ENCODE data around the gene GNG7.

GNG7 gene

DNA sequence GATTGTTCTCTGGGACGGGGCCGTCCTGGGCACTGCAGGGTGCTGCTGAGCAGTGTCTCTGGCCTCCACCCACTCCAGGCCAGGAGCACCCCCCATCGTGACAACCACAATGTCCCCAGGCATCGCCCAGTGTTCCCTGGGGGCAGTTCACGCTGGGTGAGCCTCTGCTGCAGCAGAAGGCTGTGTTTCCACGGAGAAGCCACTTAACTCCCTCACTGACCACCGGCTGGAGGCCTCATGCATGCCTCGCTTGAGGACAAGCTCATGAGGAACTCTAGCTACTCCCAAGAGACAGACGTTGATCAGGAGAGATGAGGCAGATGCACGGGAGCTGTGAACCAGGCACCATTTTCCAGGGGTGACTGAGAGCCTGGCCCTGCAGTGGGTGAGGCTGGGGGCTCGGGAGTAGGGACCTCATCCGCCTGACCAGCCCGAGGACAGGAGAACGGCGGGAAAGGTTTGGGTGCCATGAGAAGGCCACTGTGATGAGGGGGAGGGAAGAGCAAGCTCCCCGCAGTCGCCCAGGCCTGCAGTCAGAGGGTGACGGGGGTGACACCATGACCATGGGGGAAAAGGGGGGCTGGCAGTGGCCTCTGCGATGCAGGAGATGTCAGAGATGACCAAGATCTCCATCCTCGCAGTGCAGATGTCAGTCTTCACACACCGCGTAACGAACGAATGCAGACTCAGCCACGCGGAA lies 32.2 kb upstream of the GNG7 start:
- Histone ChIP-seq H3K27me3 (ENCODE audit: control insufficient read depth, insufficient read depth, low read length) (no peaks in the 10 kb centered on the region), H3K36me3 (ENCODE audit: control insufficient read depth, insufficient read depth, low read length) (peaks cover 35% of the 10 kb centered on the region), H3K27ac (ENCODE audit: low read depth, low read length) (no peak overlapping the region), H3K9ac (ENCODE audit: low read depth, low read length) (no peak overlapping the region), H3K9me3 (ENCODE audit: control insufficient read depth, insufficient read depth, low read length) (no peaks in the 10 kb centered on the region), H3K4me3 (ENCODE audit: low read depth, low read length) (no peak overlapping the region), H3K4me1 (ENCODE audit: control insufficient read depth, insufficient read depth, low read length) (no peaks in the 10 kb centered on the region)

DNA sequence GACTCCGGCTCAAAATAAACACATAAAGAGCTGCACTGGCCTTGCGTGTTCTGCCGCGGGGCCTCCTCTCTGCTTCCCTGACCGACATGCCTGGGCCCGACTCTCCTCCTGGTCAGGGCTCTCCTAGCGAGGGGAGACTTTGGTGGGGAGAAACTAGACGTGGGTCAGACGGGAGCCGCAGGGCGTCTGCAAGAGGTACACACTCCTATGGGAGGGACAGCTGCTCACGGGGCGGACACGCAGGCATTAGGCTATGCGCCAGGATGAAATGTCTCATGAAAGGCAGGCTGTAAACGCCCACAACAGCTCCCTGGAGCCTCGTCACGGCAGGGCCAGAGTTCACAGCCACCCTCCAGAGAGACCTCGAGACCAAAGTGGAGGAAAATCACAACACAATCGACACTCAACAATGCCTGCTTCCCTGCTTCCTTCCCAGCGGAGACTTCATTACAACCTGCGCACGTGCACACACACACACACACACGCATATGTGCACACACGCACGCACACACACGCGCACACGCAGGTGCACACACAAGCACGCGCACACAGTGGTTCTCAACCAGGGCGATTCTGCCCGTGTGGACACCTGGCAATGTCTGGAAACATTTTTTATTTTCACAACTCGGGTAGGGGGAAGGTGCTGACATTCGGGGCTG lies 31.6 kb upstream of the GNG7 start:
- no peak overlapping the region for H3K4me3 ChIP-seq (ENCODE audit: low read depth, low read length)
- no peaks in the 10 kb centered on the region for H3K27me3 ChIP-seq (ENCODE audit: control insufficient read depth, insufficient read depth, low read length)
- no peak overlapping the region for H3K27ac ChIP-seq (ENCODE audit: low read depth, low read length)
- no peak overlapping the region for H3K9ac ChIP-seq (ENCODE audit: low read depth, low read length)
- no peaks in the 10 kb centered on the region for H3K4me1 ChIP-seq (ENCODE audit: control insufficient read depth, insufficient read depth, low read length)
- H3K9me3 ChIP-seq (ENCODE audit: control insufficient read depth, insufficient read depth, low read length) = no peaks in the 10 kb centered on the region
- peaks cover 35% of the 10 kb centered on the region for H3K36me3 ChIP-seq (ENCODE audit: control insufficient read depth, insufficient read depth, low read length)

DNA sequence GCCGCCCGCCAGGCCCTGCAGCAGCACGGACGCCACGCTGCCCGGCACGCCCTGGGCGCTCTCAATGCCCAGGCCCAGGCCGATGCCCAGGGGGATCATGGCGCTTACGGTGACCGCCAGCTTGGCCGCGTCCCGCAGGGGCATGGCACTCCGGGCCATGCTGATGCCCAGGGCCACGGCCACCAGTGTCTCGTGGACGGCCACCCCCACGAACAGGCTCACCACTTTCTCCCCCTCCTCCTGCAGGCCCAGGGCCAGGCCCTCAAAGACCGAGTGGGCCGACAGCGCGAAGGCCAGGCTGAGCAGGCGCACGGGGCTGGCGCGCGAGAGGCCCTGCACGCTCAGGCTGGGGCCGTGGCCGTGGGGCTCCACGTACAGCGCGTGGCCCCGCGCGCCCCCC lies 30.4 kb upstream of the GNG7 start:
- no peak overlapping the region for H3K4me3 ChIP-seq (ENCODE audit: low read depth, low read length)
- H3K36me3 ChIP-seq (ENCODE audit: control insufficient read depth, insufficient read depth, low read length) = peaks cover 35% of the 10 kb centered on the region
- no peak overlapping the region for H3K9ac ChIP-seq (ENCODE audit: low read depth, low read length)
- H3K27ac ChIP-seq (ENCODE audit: low read depth, low read length) = no peak overlapping the region
- H3K27me3 ChIP-seq (ENCODE audit: control insufficient read depth, insufficient read depth, low read length) = no peaks in the 10 kb centered on the region
- H3K9me3 ChIP-seq (ENCODE audit: control insufficient read depth, insufficient read depth, low read length) = no peaks in the 10 kb centered on the region
- H3K4me1 ChIP-seq (ENCODE audit: control insufficient read depth, insufficient read depth, low read length) = no peaks in the 10 kb centered on the region

DNA sequence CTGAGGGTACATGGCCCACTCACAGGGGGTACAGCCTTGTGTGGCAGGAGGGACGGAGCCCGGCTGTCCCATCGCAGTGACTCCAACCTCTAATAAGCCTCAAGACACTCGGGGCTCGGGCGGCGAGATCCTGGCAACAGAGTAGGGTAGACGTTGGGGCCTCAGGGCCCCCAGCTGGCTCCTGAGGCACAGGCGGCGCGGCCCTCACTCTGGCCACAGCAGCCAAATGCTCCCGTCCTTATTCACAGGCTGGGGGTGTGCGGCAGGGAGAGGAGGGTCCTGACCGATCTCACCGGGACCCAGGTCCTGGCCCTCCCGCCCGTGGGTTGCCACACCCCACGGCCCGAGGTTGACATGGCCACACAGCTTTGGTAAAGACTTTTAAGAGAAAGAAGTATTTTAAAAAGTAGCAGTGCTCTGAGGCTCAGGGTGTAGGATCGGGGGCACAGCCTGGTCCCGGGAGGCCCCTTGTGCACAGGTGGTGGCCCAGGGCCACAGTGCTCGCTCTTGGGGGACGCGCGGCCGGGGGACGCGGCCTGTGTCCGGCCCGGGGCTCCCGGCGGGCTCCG lies 29.7 kb upstream of the GNG7 start:
- H3K9ac ChIP-seq (ENCODE audit: low read depth, low read length) = no peak overlapping the region
- H3K36me3 ChIP-seq (ENCODE audit: control insufficient read depth, insufficient read depth, low read length) = peaks cover 35% of the 10 kb centered on the region
- H3K4me1 ChIP-seq (ENCODE audit: control insufficient read depth, insufficient read depth, low read length) = no peaks in the 10 kb centered on the region
- H3K27me3 ChIP-seq (ENCODE audit: control insufficient read depth, insufficient read depth, low read length) = no peaks in the 10 kb centered on the region
- H3K4me3 ChIP-seq (ENCODE audit: low read depth, low read length) = no peak overlapping the region
- H3K27ac ChIP-seq (ENCODE audit: low read depth, low read length) = no peak overlapping the region
- H3K9me3 ChIP-seq (ENCODE audit: control insufficient read depth, insufficient read depth, low read length) = no peaks in the 10 kb centered on the region

DNA sequence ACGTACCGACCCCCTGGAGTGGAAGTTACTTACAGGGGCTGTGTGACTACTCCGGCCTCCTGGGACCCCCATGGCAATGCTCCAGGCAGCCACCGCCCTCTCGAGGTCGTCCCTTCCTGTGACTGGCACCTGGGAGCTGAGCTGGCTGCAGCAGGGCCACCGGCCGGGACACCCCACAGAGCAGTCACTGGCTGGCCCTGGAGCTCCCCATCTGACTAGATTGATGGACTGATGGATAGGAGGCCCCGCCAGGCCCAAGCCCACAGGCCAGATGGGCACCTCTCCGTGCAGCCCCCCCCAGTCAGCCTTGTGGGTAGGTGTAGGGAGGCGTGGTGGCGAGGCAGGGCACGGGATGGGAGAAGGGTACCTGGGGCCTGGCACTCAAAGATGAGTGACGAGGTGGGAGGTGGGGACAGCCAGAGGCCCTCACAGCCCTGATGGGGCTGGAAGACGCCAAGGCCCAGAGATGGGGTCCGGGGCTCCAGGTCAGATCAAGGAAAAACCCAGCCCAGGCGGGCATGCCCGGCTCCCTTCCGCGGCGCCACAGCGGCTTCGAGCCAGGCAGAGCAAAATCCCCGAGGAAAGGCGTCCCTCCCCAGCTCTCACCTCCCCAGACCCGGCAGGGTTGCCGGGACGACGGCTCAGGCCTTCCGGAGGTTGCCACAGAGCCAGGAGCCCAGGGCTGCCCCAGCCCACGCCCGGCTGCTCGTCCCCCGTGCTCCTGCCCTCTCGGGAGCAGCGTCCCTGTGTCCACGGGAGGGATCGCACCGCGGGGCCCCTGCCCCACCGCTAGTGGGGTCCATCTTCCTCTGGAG lies 28.9 kb upstream of the GNG7 start:
- Histone ChIP-seq H3K4me3 (ENCODE audit: low read depth, low read length) (no peak overlapping the region), H3K27me3 (ENCODE audit: control insufficient read depth, insufficient read depth, low read length) (no peaks in the 10 kb centered on the region), H3K9me3 (ENCODE audit: control insufficient read depth, insufficient read depth, low read length) (no peaks in the 10 kb centered on the region), H3K4me1 (ENCODE audit: control insufficient read depth, insufficient read depth, low read length) (no peaks in the 10 kb centered on the region), H3K27ac (ENCODE audit: low read depth, low read length) (no peak overlapping the region), H3K36me3 (ENCODE audit: control insufficient read depth, insufficient read depth, low read length) (peaks cover 28% of the 10 kb centered on the region), H3K9ac (ENCODE audit: low read depth, low read length) (no peak overlapping the region)

DNA sequence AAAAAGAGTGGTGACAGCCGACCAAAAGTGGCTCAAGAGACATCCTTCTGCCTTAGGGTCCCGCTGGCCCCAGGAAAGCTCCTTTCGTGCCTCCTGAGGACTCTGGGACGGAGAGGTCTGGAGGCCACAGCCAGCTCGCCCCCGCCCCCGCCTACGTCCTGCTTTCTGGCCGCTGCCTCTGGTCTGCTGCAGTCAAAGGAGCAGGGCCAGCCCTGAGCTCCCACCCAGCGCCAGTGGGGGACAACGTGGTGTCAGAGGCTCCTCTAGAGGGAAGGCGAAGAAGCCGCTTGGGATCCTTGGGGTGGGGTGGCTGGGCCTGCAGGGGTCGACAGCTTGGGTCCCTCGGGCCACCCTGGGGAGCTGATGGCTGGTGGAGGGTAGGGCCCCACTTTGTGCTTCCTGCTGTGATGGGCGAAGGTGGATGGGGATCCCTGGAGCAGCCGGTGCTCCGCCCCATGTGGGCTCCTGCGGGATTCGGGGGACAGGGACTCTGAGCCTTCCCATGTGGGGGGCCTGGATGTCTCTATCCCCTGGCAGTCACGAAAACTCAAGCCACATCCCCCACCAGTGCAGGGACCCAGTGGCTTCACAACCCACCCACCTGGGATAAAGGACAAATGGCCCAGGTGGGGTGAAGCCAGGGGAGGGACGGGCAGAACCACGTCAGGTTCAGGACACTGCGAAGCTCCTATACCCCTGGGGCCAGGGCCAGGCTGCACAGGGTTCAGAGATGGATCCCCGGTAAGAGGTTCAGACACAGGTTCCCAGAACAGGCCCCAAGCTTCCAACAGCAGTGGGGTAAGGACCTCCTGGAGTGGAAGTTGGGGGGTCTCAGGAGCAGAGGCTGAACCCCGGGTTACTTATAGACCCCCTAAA lies 27.7 kb upstream of the GNG7 start:
- peaks cover 18% of the 10 kb centered on the region for H3K36me3 ChIP-seq (ENCODE audit: control insufficient read depth, insufficient read depth, low read length)
- no peaks in the 10 kb centered on the region for H3K27me3 ChIP-seq (ENCODE audit: control insufficient read depth, insufficient read depth, low read length)
- no peak overlapping the region for H3K27ac ChIP-seq (ENCODE audit: low read depth, low read length)
- no peak overlapping the region for H3K9ac ChIP-seq (ENCODE audit: low read depth, low read length)
- no peaks in the 10 kb centered on the region for H3K9me3 ChIP-seq (ENCODE audit: control insufficient read depth, insufficient read depth, low read length)
- no peaks in the 10 kb centered on the region for H3K4me1 ChIP-seq (ENCODE audit: control insufficient read depth, insufficient read depth, low read length)
- H3K4me3 ChIP-seq (ENCODE audit: low read depth, low read length) = no peak overlapping the region

DNA sequence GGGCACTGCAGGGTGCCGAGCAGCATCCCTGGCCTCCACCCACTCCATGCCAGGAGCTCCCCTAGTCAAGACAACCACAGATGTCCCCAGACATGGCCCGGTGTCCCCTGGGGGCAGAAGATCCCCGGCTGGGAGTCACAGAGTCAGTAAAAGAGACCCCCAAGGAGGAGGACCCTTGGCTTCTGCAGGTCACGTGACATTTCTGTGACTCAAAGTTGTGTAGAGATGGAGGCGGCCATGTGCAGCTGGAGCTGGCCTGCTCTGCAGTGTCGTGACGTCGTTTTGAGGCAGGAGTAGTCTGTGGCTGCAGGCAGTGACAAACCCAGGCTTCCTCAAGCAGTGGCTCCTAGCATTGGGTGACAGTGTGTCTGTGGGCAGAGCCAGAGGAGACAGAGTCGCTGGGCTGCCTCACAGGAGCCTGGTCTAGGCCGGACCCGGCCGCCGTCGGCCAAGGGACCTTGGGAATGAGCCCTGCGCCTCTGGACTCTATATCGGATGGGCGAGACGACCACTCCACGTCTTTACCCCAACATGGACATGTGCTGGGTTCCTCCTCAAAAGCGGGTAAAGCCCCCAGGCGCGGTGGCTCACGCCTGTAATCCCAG lies 26.4 kb upstream of the GNG7 start:
- no peaks in the 10 kb centered on the region for H3K27me3 ChIP-seq (ENCODE audit: control insufficient read depth, insufficient read depth, low read length)
- no peaks in the 10 kb centered on the region for H3K9me3 ChIP-seq (ENCODE audit: control insufficient read depth, insufficient read depth, low read length)
- no peaks in the 10 kb centered on the region for H3K4me1 ChIP-seq (ENCODE audit: control insufficient read depth, insufficient read depth, low read length)
- H3K9ac ChIP-seq (ENCODE audit: low read depth, low read length) = no peak overlapping the region
- no peak overlapping the region for H3K27ac ChIP-seq (ENCODE audit: low read depth, low read length)
- H3K36me3 ChIP-seq (ENCODE audit: control insufficient read depth, insufficient read depth, low read length) = 0 out of 2 replicates have a peak, but pooled peaks cover 6% of the 10 kb centered on the region
- H3K4me3 ChIP-seq (ENCODE audit: low read depth, low read length) = no peak overlapping the region

DNA sequence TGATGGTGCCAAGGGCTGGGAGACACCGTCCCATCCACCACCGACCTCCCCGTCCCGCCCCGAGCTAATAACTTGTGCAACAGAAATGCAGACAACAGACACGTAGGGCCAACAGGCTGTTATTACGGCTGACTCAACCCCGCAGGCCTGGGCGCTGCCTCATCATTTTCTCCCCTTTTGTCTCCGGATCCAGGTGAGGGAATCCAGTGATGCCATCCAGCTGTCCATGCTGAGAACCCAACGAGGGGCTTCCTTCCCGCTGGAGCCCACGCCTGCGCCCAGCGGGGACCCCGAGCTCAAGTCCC lies 25.1 kb upstream of the GNG7 start:
- no peak overlapping the region for H3K9ac ChIP-seq (ENCODE audit: low read depth, low read length)
- no peaks in the 10 kb centered on the region for H3K4me1 ChIP-seq (ENCODE audit: control insufficient read depth, insufficient read depth, low read length)
- H3K27ac ChIP-seq (ENCODE audit: low read depth, low read length) = no peak overlapping the region
- no peaks in the 10 kb centered on the region for H3K36me3 ChIP-seq (ENCODE audit: control insufficient read depth, insufficient read depth, low read length)
- no peaks in the 10 kb centered on the region for H3K9me3 ChIP-seq (ENCODE audit: control insufficient read depth, insufficient read depth, low read length)
- no peaks in the 10 kb centered on the region for H3K27me3 ChIP-seq (ENCODE audit: control insufficient read depth, insufficient read depth, low read length)
- no peak overlapping the region for H3K4me3 ChIP-seq (ENCODE audit: low read depth, low read length)

DNA sequence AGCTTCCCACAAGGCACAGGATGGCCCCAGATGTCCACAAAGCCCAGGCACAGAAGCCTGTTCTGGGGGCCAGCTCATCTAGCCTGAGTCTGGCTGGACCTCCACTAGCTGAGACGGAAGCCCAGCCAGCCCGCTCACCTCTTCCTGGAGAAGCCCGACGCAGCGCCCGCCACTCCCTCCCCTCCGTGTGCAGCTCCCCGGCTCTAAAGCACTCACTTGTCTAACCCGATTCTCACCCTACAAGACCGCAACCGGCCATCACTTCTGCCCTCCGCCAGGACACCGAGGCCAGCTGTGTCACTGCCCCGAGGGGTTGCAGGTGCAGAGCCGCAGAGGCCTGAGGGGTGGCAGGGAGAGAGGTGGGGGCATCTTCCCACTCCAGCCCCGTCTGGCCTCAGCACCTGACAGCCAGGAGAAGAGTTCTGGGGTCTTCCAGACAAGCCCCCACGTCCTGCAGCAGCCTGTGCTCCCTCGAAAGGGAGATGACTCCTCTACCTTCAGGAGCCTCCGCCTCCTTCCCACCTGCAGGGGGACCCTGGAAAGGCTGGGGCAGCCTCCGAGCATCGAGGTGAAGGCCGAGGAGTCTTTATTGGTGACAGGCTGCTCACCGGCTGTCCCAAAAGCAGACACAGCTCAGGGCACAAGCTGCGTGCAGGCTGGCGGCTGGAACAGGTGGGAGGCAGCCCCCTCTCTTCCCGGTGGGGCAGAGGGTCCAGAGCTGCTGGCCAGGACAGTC lies 24.6 kb upstream of the GNG7 start:
- Histone ChIP-seq H3K9me3 (ENCODE audit: control insufficient read depth, insufficient read depth, low read length) (no peaks in the 10 kb centered on the region), H3K9ac (ENCODE audit: low read depth, low read length) (no peak overlapping the region), H3K27ac (ENCODE audit: low read depth, low read length) (no peak overlapping the region), H3K36me3 (ENCODE audit: control insufficient read depth, insufficient read depth, low read length) (no peaks in the 10 kb centered on the region), H3K4me3 (ENCODE audit: low read depth, low read length) (no peak overlapping the region), H3K4me1 (ENCODE audit: control insufficient read depth, insufficient read depth, low read length) (no peaks in the 10 kb centered on the region), H3K27me3 (ENCODE audit: control insufficient read depth, insufficient read depth, low read length) (no peaks in the 10 kb centered on the region)

All from HUES48 (cell line).